Activated T-helper 1 cell treated with anti-CD3 and anti-CD28 coated beads, Interleukin-12 subunit alpha, Interleukin-12 subunit beta, Interleukin-2, Interleukin-4 antibody, amounts not matched to agents 30 ng/mL and 10 ng/mL and 1 ng/mL, durations not matched to agents 14 hours and 24 hours and 36 hours (primary cell): ENCODE measurements around the gene SNAP47. TPM values are rescaled to one million over a fixed set of nuclear protein-coding genes. Genes with fewer than 3 reads are reported as not detected.

Experiments
- DNase-seq: peaks from one replicate; pipeline ENCODE4 v3.0.0; 2021; ENCODE audit warnings: low spot score
- H3K27ac Mint-ChIP-seq: one replicate; pipeline ENCODE4 v1.8.0; 2021; ENCODE audit warnings: mild to moderate bottlenecking, mixed read lengths
- H3K27me3 Mint-ChIP-seq: one replicate; pipeline ENCODE4 v1.8.0; 2022; ENCODE audit warnings: mild to moderate bottlenecking, moderate library complexity, mixed read lengths; ENCODE audit not compliant: insufficient read depth
- H3K36me3 Mint-ChIP-seq: one replicate; pipeline ENCODE4 v1.8.0; 2021; ENCODE audit warnings: low read depth, mixed read lengths
- H3K4me1 Mint-ChIP-seq: one replicate; pipeline ENCODE4 v1.8.0; 2021; ENCODE audit warnings: low read depth, mixed read lengths
- H3K4me3 Mint-ChIP-seq: one replicate; pipeline ENCODE4 v1.8.0; 2021; ENCODE audit warnings: mild to moderate bottlenecking, moderate library complexity, mixed read lengths
- H3K9me3 Mint-ChIP-seq: one replicate; pipeline ENCODE4 v1.8.0; 2021; ENCODE audit warnings: mixed read lengths
- intact Hi-C: fragments of 100-400 bp; cut with micrococcal nuclease; formaldehyde crosslinking; loops from one replicate; pipeline ENCODE4 v1.15.1; 2024
- total RNA-seq: library from RNA; stranded (reverse); gene quantifications from 2 replicates; pipeline ENCODE4 v1.2.3, GENCODE V29; 2022

SNAP47 gene
- total RNA-seq, 1 donor from 2014 or later: 32.2 TPM

DNA sequence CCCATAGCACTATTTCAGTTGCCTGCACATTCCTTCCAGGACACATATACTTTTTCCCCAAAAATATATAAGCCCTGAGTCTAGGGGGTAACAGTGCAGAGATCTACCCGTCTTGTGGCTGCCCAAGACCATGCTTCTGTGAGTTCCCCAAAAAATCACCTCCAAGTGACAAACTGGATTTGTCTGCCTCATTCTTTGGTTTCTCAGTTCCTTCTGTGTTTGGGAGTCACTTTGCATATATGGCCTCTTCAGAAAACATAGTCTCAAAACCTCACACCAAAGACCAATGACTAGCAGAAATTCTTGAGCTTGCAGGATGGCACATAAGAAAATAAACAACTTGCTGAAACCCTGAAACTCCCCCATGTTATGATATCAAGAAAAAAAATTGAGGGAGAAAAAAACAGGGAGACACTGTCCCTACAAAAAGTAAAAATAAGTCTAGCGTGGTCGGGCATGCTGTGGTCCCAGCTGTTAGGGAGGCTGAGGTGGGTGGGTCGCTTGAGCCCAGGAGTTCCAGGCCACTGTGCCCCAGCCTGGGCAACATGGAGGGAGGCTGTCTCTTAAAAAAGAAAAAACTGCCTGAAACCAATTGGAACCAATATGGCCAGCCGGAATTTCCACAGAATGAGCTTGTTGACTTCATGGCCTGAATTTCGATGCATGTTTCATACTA, 8.2 kb upstream of the SNAP47 start:
- DNase-seq: no peak
- Mint-ChIP-seq H3K27me3 (peaks cover 7% of the 10 kb centered on the region), H3K36me3 (peaks cover 5% of the 10 kb centered on the region), H3K4me3 (no peak overlapping the region), H3K27ac (no peak overlapping the region), H3K9me3 (peaks cover 20% of the 10 kb centered on the region), H3K4me1 (peaks cover 5% of the 10 kb centered on the region)
- intact Hi-C loops: no loop called here

DNA sequence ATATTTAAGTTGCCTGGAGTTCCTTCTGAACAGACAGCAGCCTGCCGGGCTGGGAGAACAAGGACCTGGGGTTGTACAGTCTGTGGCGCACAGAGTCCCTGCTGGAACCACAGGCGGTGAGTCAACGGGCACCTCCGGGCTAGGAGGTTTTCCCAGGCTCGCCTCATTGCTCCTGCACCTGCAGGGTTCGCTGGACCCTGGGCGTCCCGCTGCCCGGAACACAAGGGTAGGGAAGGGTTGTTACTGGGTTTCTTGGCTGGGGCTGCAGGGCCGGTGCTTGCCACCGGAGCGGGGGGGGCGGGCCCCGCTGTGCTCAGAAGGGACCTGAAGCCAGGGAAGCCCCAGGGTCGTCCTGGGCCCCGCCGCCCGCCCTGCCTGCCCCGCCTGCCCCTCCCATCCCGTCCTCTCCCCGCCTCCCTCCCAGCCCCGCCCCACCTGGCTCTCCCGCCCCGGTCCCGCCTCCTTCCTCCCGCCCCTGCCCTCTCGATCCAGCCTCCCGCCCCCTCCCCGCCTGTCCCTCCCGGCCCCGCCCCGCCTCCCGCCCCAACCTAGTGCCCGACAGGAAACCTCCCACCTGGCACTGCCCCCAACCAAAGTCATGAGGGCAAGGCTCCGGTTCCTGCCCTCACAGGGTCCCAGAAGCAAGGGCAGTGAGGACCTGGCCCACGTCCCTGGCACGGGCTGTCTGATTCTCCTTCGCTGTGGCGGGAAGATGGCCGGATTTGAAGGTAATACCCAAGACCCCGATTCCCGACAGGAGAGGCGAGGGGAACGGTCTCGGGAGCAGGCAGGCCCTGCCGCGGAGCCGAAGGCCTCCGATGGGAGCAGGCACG, 7.0 kb upstream of the SNAP47 start:
- H3K4me3 Mint-ChIP-seq: peak overlapping the region; percentile 85
- peaks cover 7% of the 10 kb centered on the region for H3K27me3 Mint-ChIP-seq
- H3K9me3 Mint-ChIP-seq: peaks cover 11% of the 10 kb centered on the region
- peaks cover 11% of the 10 kb centered on the region for H3K36me3 Mint-ChIP-seq
- peak; percentile 37 for DNase-seq
- peak overlapping the region; percentile 72 for H3K27ac Mint-ChIP-seq
- peaks cover 5% of the 10 kb centered on the region for H3K4me1 Mint-ChIP-seq
- intact Hi-C loops: loop anchor here (1.0 to 2.0 kb wide), 2 partner anchors 60 to 247 kb away; no protein-coding TSS in a partner anchor

DNA sequence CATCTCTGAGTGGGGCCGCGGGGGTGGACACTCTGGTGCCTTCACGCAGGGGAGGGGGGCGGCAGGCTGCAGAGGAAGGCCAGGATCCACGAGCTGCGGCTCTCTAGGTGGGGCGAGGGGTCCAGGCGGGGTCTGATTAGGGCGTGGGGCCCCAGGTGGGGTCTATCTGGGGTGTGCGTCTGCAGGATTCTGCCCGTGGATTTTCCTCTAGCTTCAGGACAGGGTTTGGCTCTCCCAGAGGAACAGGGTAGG, 6.4 kb upstream of the SNAP47 start:
- Mint-ChIP-seq H3K27ac (no peak overlapping the region), H3K36me3 (peaks cover 15% of the 10 kb centered on the region)
- no peak for DNase-seq

DNA sequence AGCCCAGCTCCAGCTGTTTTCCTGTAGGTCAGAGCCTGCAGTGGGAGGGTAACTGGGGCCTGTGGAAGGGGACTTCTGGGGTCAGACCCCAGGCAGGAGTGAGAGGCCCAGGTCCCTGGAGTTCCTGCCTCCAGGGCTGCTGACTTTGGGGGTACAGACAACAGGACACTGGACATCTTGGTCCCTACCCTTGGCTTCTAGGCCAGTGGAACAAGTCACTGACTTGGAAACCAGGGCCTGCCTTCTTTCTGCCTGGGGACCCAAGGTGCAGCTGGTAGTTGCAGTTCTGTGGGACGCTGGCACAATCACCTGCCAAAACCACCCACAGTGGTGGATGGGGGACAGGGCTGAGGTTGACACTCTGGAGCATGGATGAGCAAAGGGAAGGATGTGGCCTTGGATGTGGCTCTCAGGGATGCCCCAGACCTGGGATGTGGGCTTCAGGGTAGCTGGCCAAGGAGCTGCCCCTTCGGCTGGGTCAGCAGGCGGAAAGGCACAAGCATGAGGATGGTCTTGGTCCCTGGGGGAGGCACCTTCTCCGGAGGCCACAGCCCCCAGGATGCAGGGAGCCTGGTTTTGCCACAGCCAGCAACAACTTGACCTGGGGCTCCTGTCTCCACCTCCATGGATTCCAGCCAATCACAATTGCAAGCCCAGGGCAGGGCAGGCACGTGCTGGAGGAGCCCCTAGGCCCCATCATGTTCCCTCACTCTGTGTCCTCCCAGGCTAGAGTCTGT, 5.9 kb upstream of the SNAP47 start:
- Mint-ChIP-seq H3K4me1 (peaks cover 10% of the 10 kb centered on the region), H3K36me3 (peaks cover 14% of the 10 kb centered on the region), H3K27me3 (peaks cover 7% of the 10 kb centered on the region), H3K27ac (no peak overlapping the region), H3K4me3 (peak overlapping the region; percentile 85), H3K9me3 (peaks cover 1% of the 10 kb centered on the region)
- intact Hi-C loops: loop anchor here (2.0 kb wide), 1 partner anchor 249 kb away; no protein-coding TSS in a partner anchor
- no peak for DNase-seq

More for the DNA sequence above, 6.4 kb upstream of the SNAP47 start:
- H3K27me3 Mint-ChIP-seq: peaks cover 7% of the 10 kb centered on the region
- peak overlapping the region; percentile 85 for H3K4me3 Mint-ChIP-seq
- peaks cover 6% of the 10 kb centered on the region for H3K9me3 Mint-ChIP-seq
- intact Hi-C loops: loop anchor here (1.0 to 2.0 kb wide), 2 partner anchors 59 to 248 kb away; no protein-coding TSS in a partner anchor
- H3K4me1 Mint-ChIP-seq: peaks cover 10% of the 10 kb centered on the region

DNA sequence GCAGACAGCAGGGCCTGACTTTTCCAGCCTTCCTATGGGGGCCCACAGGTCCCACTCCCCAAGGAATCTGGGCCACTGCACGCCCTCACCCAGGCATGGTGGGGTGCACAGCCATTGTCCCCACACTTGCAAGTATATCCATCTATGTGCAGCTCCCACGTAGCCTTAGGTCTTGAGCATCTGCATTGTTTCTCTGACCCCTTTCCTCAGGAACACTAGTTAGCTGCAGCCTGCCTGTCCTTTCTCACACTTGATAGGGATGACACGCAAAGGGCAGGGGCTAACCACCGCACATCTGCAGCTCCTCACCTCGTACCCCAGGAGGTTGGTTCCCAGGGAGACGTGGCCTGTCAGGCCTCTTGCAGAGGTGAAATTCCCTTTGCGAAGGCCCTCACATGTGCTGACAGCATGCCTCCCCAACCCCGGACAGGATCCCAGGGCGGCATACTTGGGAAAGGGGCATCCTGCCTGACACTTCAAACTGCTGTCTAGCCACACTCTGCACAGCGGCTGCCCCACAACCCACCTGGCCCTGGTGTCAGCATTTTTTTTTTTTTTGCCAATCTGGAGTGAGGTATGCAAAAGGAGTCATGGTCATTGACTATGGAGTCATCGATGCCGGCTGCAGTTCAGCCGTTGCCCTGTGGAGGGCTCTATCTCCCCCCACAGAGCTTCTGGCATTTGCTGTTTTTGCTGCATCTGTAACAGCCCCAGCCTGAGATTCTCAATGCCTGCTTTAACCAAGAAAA, 5.2 kb upstream of the SNAP47 start:
- peaks cover 17% of the 10 kb centered on the region for H3K36me3 Mint-ChIP-seq
- H3K9me3 Mint-ChIP-seq: no peaks in the 10 kb centered on the region
- H3K4me1 Mint-ChIP-seq: peaks cover 10% of the 10 kb centered on the region
- peaks cover 7% of the 10 kb centered on the region for H3K27me3 Mint-ChIP-seq
- intact Hi-C loops: loop anchor here (1.0 to 10.0 kb wide), 4 partner anchors 32 to 545 kb away; no protein-coding TSS in a partner anchor
- H3K4me3 Mint-ChIP-seq: peak overlapping the region; percentile 42
- peak; percentile 25 for DNase-seq
- H3K27ac Mint-ChIP-seq: peak overlapping the region; percentile 8

- intact Hi-C loops: loop anchor here (1.0 to 10.0 kb wide), 3 partner anchors 32 to 544 kb away; no protein-coding TSS in a partner anchor
- H3K36me3 Mint-ChIP-seq: peaks cover 17% of the 10 kb centered on the region
- H3K4me3 Mint-ChIP-seq: peak overlapping the region; percentile 42
- no peaks in the 10 kb centered on the region for H3K9me3 Mint-ChIP-seq
- peaks cover 10% of the 10 kb centered on the region for H3K4me1 Mint-ChIP-seq
- peaks cover 7% of the 10 kb centered on the region for H3K27me3 Mint-ChIP-seq
- H3K27ac Mint-ChIP-seq: no peak overlapping the region
- no peak for DNase-seq
These were observed 4.5 kb upstream of the SNAP47 start for GRCh38 chr1:227730630-227731151.

GRCh38 chr1:227731241-227731677, 4.0 kb upstream of the SNAP47 start:
- Mint-ChIP-seq H3K4me3 (no peak overlapping the region), H3K27me3 (peaks cover 7% of the 10 kb centered on the region), H3K4me1 (peaks cover 16% of the 10 kb centered on the region), H3K27ac (no peak overlapping the region), H3K9me3 (no peaks in the 10 kb centered on the region), H3K36me3 (peaks cover 18% of the 10 kb centered on the region)
- DNase-seq: no peak
- intact Hi-C loops: loop anchor here (10.0 kb wide), 1 partner anchor 544 kb away; no protein-coding TSS in a partner anchor

DNA sequence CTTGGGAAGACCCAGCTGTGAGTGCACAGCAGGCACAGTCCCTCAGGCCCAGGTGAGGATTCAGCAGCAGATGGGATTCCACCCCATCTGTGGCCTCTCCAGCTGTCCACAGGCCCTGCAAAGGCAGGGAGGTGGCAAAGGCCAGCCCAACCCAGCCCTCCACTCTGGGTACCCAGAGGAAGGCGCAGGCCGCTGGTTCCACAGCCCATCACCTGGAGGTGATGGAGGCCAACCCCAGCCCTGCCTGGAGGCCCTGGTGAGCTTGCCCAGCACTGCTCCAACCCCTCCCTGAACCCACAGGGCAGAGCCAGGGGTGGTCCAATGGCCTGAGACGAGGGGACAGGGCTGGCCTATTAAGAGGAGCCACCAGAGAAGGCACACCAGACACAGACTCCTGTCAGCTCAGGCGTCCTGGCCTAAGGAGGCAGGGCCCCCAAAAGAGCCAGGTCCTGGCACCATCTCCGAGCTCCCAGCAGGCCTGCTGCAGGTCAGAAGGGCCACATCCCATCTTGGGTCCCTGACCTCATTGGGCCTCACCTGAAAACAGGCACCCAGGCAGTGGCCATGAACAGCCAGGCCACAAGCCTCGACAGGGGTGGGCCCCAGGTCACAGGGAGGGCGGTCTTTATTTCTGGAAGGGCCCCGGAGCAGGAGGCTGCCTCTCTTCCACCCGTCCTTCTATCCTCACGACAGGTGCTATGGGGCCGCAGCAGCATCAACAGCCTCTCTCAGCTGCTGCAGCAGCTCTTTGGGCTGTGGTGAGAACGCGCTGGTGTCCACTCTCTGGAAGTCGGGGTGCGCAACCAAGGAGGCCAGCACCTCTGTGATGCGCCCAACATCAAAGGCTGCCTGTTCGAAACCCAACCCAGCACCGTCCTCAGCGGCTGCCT, 3.3 kb upstream of the SNAP47 start:
- H3K9me3 Mint-ChIP-seq: no peaks in the 10 kb centered on the region
- intact Hi-C loops: loop anchor here (10.0 kb wide), 1 partner anchor 543 kb away; no protein-coding TSS in a partner anchor
- H3K36me3 Mint-ChIP-seq: peaks cover 18% of the 10 kb centered on the region
- H3K27me3 Mint-ChIP-seq: peaks cover 3% of the 10 kb centered on the region
- no peak overlapping the region for H3K27ac Mint-ChIP-seq
- DNase-seq: no peak
- peaks cover 22% of the 10 kb centered on the region for H3K4me1 Mint-ChIP-seq
- no peak overlapping the region for H3K4me3 Mint-ChIP-seq

DNA sequence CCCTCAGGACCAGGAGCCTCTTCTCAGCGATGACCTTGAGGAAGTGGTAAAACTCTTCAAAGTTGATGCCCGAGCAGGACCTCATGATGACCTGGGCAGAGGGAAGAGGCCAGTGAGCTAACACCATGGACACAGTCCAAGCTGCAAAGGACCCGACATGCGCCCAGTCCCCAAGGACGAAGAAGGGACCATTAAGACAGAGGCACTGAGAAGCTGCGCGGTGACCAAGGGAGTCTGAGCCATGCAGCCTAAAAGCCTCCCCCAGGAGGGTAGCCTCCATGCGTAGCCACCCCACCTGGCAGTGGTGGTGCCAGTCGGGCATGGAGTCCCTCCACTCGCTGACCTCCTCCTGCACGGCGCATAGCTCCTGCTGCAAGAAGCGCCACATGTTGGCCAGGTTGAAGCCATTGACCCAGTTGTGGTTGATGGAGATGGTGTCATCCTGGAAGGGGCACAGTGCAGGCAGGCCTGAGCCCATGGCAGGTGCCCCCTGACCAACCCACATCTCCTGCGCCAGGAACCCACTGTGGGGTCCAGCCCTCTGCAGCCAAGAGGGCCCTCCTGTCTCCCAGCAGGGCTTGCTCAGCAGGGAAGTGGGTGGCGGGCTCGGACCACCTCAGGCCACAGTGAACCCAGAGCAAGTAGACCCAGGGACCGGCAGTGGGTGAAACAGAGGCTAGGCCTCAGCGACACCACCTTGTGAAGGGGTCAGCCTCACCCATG, 2.5 kb upstream of the SNAP47 start:
- Mint-ChIP-seq H3K27me3 (peaks cover 3% of the 10 kb centered on the region), H3K27ac (no peak overlapping the region), H3K9me3 (no peaks in the 10 kb centered on the region), H3K4me3 (peak overlapping the region; percentile 98), H3K36me3 (peaks cover 18% of the 10 kb centered on the region), H3K4me1 (peaks cover 28% of the 10 kb centered on the region)
- DNase-seq: no peak
- intact Hi-C loops: loop anchor here (10.0 kb wide), 1 partner anchor 542 kb away; no protein-coding TSS in a partner anchor

- intact Hi-C loops: loop anchor here (10.0 kb wide), 1 partner anchor 541 kb away; no protein-coding TSS in a partner anchor
- Mint-ChIP-seq H3K27ac (no peak overlapping the region), H3K4me1 (peaks cover 25% of the 10 kb centered on the region), H3K4me3 (peak overlapping the region; percentile 98), H3K27me3 (no peaks in the 10 kb centered on the region), H3K36me3 (peaks cover 18% of the 10 kb centered on the region), H3K9me3 (no peaks in the 10 kb centered on the region)
- DNase-seq: no peak
These were observed 1.9 kb upstream of the SNAP47 start for GRCh38 chr1:227733309-227733705.
